GM23248 (cell line): ENCODE measurements around the gene YDJC.

Source experiments
- EZH2 ChIP-seq: fragments of 200-600 bp; sonication (generic); IDR thresholded peaks from 2 replicates; pipeline ENCODE4 v1.6.1; 2018; ENCODE audit warnings: antibody characterized with exemption, mild to moderate bottlenecking; ENCODE audit not compliant: insufficient read depth, poor library complexity, severe bottlenecking
- EZH2phosphoT487 ChIP-seq: fragments of 200-600 bp; sonication (generic); IDR thresholded peaks from 2 replicates; pipeline ENCODE4 v1.6.1; 2018; ENCODE audit warnings: antibody characterized with exemption, moderate library complexity, mild to moderate bottlenecking, low read depth; ENCODE audit not compliant: insufficient read depth

GRCh38 chr22:21606775-21607174, 23.0 kb downstream of the YDJC start:
- TF ChIP-seq EZH2 = no peak
- no peak for TF ChIP-seq EZH2phosphoT487
